HepG2 (cell line): Measurements from ENCODE around the gene B3GNT7. TPM values are rescaled to one million over a fixed set of nuclear protein-coding genes. Genes with fewer than 3 reads are reported as not detected.

Experiments
- ATAC-seq: fragments of 200-7000 bp; cut with Tn5 transposase; 3 replicates; pipeline ENCODE4 v1.9.1; 2020; ENCODE audit warnings: mild to moderate bottlenecking, moderate library complexity
- BruUV-seq: library from RNA; stranded (reverse); fragments of 400-500 nt; replicated peaks from 2 replicates; lab custom pipeline; 2021; lab: Mats Ljungman, UMichigan
- CTCF ChIA-PET: fragments of 300-600 bp; formaldehyde crosslinking; extraction: SDS; loops from one replicate; lab custom pipeline; 2021; ENCODE audit warnings: low total read pairs, inconsistent platforms, low intra/inter-chr PET ratio; lab: Yijun Ruan, JAX
- POLR2A ChIA-PET: fragments of 350-600 bp; sonication (Branson Sonifier 250); formaldehyde crosslinking; loops from one replicate; lab custom pipeline; 2020; ENCODE audit warnings: antibody characterized with exemption, inconsistent platforms; lab: Yijun Ruan, JAX
- DNase-seq: peaks from one replicate; pipeline ENCODE4 v3.0.0-alpha.2; 2015; ENCODE audit warnings: low spot score
- FAIRE-seq: peaks from 3 replicates; lab custom pipeline; 2011; peaks lifted over from hg19 to GRCh38; lab: Jason Lieb, UNC
- H2AFZ ChIP-seq: one replicate; pipeline ENCODE4 v1.6.1; 2011; ENCODE audit warnings: low read length, inconsistent platforms
- H3K27ac ChIP-seq: fragments of 300-600 bp; 3 replicates; pipeline ENCODE4 v1.8.0; 2011; ENCODE audit warnings: mixed run types, mild to moderate bottlenecking, mixed read lengths, low read length, inconsistent platforms; ENCODE audit not compliant: insufficient read depth; ENCODE audit errors: extremely low read length
- H3K27me3 ChIP-seq, 2 experiments: fragments of 200-600 bp in 1 of 2; 2 replicates in 1 of 2; 3 replicates in 1 of 2; pipeline versions ENCODE4 v1.6.0 to v1.8.0; 2011; ENCODE audit warnings: low read length in 2 of 2, mild to moderate bottlenecking in 2 of 2, moderate library complexity in 2 of 2, inconsistent platforms in 1 of 2; ENCODE audit not compliant: insufficient read depth in 2 of 2, control insufficient read depth in 1 of 2
- H3K36me3 ChIP-seq, 2 experiments: fragments of 200-600 bp in 1 of 2; replicated peaks in 1 of 2; 2 replicates in 1 of 2; 3 replicates in 1 of 2; pipeline versions ENCODE4 v1.5.1 to v1.8.0; 2011; ENCODE audit warnings: low read length in 2 of 2, inconsistent platforms in 1 of 2; ENCODE audit not compliant: insufficient read depth in 2 of 2, control insufficient read depth in 1 of 2
- H3K4me1 ChIP-seq: 2 replicates; pipeline ENCODE4 v1.5.1; 2012; ENCODE audit warnings: low read length, inconsistent platforms; ENCODE audit not compliant: insufficient read depth
- H3K4me2 ChIP-seq: 2 replicates; pipeline ENCODE4 v1.6.0; 2011; ENCODE audit warnings: low read depth, low read length, inconsistent platforms
- H3K4me3 ChIP-seq, 3 experiments: fragments of 200-600 bp in 1 of 3; sonication (generic), shearing (Covaris generic) in 1 of 3; replicated peaks in 1 of 3; 2 replicates each; pipeline ENCODE4 v1.5.1; 2011 to 2016; ENCODE audit warnings: low read length in 3 of 3, inconsistent platforms in 2 of 3, low read depth in 2 of 3, mild to moderate bottlenecking in 2 of 3, control low read depth in 1 of 3, mixed read lengths in 1 of 3; ENCODE audit not compliant: insufficient read depth in 1 of 3
- H3K79me2 ChIP-seq: one replicate; pipeline ENCODE4 v1.6.1; 2011; ENCODE audit warnings: low read length, inconsistent platforms; ENCODE audit not compliant: insufficient read depth
- H3K9ac ChIP-seq: 2 replicates; pipeline ENCODE4 v1.6.0; 2011; ENCODE audit warnings: mild to moderate bottlenecking, low read depth, low read length, inconsistent platforms; ENCODE audit not compliant: insufficient read depth
- H3K9me3 ChIP-seq: 2 replicates; pipeline ENCODE4 v1.5.1; 2012; ENCODE audit warnings: mild to moderate bottlenecking, low read length
- H4K20me1 ChIP-seq: 2 replicates; pipeline ENCODE4 v1.6.0; 2011; ENCODE audit warnings: inconsistent platforms, mild to moderate bottlenecking, low read length, moderate library complexity; ENCODE audit not compliant: insufficient read depth
- ARID4A ChIP-seq: sonication (generic); formaldehyde crosslinking; IDR thresholded peaks from 2 replicates; pipeline ENCODE4 v1.5.0; 2020; ENCODE audit warnings: mild to moderate bottlenecking, missing genetic modification reagents, borderline replicate concordance
- HOXA3 ChIP-seq: sonication (generic); formaldehyde crosslinking; IDR thresholded peaks from 2 replicates; pipeline ENCODE4 v1.5.0; 2020; ENCODE audit warnings: missing genetic modification reagents
- TAF1 ChIP-seq: sonication (generic); formaldehyde crosslinking; IDR thresholded peaks from 2 replicates; pipeline ENCODE4 v1.4.0; 2020; ENCODE audit warnings: missing genetic modification reagents
- ZBTB43 ChIP-seq: sonication (generic); formaldehyde crosslinking; conservative IDR thresholded peaks from 2 replicates; pipeline ENCODE4 v1.4.0; 2020; ENCODE audit warnings: missing genetic modification reagents
- ZFYVE20 ChIP-seq: sonication (generic); formaldehyde crosslinking; IDR thresholded peaks from 2 replicates; pipeline ENCODE4 v1.8.0; 2023; ENCODE audit warnings: low read depth, mild to moderate bottlenecking, moderate library complexity, missing genetic modification reagents, borderline replicate concordance
- ZNF747 ChIP-seq: sonication (generic); formaldehyde crosslinking; IDR thresholded peaks from 2 replicates; pipeline ENCODE4 v1.8.1; 2023; ENCODE audit warnings: missing genetic modification reagents, mild to moderate bottlenecking, borderline replicate concordance
- ZNF780A ChIP-seq: sonication (generic); formaldehyde crosslinking; IDR thresholded peaks from 2 replicates; pipeline ENCODE4 v1.8.0; 2022; ENCODE audit warnings: mild to moderate bottlenecking, missing genetic modification reagents, moderate library complexity
- WGBS: methylation state at CpG from one replicate; pipeline ENCODE4 v1.1.6; 2017; ENCODE audit warnings: low lambda C conversion rate; 5-methylcytosine and 5-hydroxymethylcytosine counted together
- in situ Hi-C: cut with HindIII; loops from 2 replicates; pipeline ENCODE4 v1.10.0; 2017; ENCODE audit warnings: low pct_unique_long_range_greater_than_20kb; ENCODE audit not compliant: extremely low pct_ligation_motif_present
- intact Hi-C: fragments of 100-400 bp; cut with micrococcal nuclease; formaldehyde crosslinking; loops from one replicate; pipeline ENCODE4 v1.10.0; 2022; ENCODE audit not compliant: unreplicated experiment
- polyA plus RNA-seq, 8 experiments: library from polyadenylated mRNA; depleted of rRNA in 3 of 8; stranded (reverse) in 7 of 8; unstranded in 1 of 8; fragments of >200 nt; fragmentation: Illumina TruSeq in 4 of 8; extraction: Trizol in 4 of 8; gene quantifications; 2 replicates each; pipeline versions ENCODE4 v1.2.1 to v1.2.3, GENCODE V29; 2011 to 2016; ENCODE audit warnings: low read depth in 4 of 8, missing spikeins in 1 of 8, mixed read lengths in 1 of 8; ENCODE audit not compliant: insufficient read depth in 1 of 8
- total RNA-seq, 5 experiments: library from RNA; depleted of rRNA; stranded (reverse); fragments of >200 nt; fragmentation: Illumina TruSeq; extraction: Trizol; gene quantifications; 2 replicates each; pipeline ENCODE4 v1.2.3, GENCODE V29; 2016; ENCODE audit warnings: low read depth in 1 of 5
- TF ChIP-seq, protein P1 (sequence below): sonication (generic); formaldehyde crosslinking; IDR thresholded peaks from 2 replicates; pipeline ENCODE4 v1.4.0; 2020; ENCODE audit warnings: mild to moderate bottlenecking, missing genetic modification reagents

The B3GNT7 gene
- total and polyA plus RNA-seq, 2 of the 13 experiments (the other 11 are each of a cell fraction or from before 2014, with no cell fraction given) = 0.04 to 0.24 TPM

DNA sequence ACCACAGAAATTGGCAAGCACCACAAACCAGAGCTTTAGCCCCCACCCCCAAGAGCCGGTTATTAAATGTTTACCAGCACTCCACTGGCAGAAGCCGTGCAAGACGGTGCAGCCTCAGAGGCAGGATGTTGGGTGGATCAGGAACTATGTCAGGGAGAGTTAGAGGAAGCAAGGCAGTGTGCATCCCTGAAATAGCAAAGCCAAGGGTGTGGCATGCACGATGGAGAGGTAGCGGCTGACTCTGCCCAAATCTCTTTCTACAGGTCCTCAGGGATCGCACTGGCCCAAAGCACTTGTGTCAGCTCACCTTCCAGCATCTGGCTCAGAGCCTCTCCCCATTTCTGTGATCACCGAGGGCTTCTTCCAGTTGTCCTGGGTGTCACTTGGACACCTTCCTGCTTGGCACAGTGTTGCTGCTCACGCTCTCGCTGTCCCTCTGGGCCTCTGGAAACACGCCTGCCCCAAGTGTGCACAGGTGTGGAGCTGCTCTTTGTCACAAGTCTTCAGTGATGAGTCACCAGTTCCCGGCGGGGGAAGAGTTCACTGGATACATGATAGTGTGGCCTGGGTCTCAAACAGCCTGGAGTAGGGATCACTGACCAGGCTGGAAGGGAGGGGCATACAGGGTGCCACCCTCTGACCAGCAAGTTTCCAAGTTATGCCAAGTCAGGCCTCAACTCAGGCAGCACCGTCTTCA, 17.3 kb upstream of the B3GNT7 start:
- intact Hi-C loops = no loop called here
- BruUV-seq = no TSS peak
- TF ChIP-seq ZNF780A = no peak
- TF ChIP-seq ARID4A (CRISPR knock-in tag) = no peak
- TF ChIP-seq, protein P1, sequence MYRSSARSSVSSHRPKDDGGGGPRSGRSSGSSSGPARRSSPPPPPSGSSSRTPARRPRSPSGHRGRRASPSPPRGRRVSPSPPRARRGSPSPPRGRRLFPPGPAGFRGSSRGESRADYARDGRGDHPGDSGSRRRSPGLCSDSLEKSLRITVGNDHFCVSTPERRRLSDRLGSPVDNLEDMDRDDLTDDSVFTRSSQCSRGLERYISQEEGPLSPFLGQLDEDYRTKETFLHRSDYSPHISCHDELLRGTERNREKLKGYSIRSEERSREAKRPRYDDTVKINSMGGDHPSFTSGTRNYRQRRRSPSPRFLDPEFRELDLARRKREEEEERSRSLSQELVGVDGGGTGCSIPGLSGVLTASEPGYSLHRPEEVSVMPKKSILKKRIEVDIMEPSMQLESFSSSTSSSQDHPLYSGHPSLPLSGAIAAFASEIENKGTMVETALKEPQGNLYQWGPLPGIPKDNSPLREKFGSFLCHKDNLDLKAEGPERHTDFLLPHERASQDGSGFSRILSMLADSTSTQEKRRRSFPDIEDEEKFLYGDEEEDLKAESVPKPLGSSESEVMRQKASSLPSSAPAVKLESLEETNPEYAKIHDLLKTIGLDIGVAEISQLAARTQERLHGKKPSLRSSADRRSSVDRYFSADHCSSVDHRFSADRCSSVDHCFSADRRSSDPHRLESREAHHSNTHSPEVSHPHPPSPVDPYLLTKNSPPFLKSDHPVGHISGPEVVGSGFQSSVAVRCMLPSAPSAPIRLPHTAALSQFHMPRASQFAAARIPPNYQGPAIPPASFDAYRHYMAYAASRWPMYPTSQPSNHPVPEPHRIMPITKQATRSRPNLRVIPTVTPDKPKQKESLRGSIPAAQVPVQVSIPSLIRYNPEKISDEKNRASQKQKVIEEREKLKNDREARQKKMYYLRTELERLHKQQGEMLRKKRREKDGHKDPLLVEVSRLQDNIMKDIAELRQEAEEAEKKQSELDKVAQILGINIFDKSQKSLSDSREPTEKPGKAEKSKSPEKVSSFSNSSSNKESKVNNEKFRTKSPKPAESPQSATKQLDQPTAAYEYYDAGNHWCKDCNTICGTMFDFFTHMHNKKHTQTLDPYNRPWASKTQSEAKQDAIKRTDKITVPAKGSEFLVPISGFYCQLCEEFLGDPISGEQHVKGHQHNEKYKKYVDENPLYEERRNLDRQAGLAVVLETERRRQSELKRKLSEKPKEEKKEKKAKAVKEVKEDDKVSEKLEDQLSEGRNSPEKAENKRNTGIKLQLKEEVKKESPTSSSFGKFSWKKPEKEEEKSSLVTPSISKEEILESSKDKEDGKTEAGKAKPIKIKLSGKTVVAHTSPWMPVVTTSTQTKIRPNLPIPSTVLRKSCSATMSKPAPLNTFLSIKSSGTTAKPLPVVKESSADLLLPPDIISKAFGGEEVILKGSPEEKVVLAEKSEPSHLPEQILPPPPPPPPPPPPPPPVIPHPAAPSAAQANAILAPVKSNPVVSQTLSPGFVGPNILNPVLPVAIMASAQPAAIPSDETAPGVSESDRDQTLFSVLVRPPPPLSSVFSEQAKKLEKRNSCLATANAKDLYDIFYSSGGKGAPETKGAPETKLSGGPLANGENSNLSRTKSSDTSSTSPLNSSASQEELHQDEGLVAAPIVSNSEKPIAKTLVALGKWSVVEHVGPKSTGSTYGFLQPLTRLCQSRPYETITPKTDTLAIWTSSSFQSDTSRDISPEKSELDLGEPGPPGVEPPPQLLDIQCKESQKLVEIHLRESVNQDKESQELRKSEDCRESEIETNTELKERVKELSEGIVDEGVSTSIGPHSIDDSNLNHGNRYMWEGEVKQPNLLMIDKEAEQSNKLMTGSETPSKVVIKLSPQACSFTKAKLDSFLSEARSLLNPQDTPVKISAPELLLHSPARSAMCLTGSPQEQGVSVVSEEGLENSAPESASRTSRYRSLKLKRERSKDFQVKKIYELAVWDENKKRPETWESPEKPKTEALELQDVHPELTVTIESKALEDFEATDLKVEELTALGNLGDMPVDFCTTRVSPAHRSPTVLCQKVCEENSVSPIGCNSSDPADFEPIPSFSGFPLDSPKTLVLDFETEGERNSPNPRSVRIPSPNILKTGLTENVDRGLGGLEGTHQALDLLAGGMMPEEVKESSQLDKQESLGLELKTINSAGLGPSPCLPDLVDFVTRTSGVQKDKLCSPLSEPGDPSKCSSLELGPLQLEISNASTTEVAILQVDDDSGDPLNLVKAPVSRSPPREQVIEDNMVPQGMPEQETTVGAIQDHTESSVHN (CRISPR knock-in tag) = no peak
- no peak for TF ChIP-seq TAF1 (CRISPR knock-in tag)
- TF ChIP-seq ZFYVE20 (CRISPR knock-in tag) = no peak
- TF ChIP-seq ZBTB43 (CRISPR knock-in tag) = peak; percentile 100
- no peak for TF ChIP-seq HOXA3
- TF ChIP-seq ZNF747 (CRISPR knock-in tag) = no peak

More for the DNA sequence above, 17.3 kb upstream of the B3GNT7 start:
- Histone ChIP-seq H3K9ac (no peak overlapping the region), H3K27ac (no peak overlapping the region), H3K4me2 (peak overlapping the region; percentile 41), H3K79me2 (no peaks in the 10 kb centered on the region), H3K4me1 (peaks cover 24% of the 10 kb centered on the region), H3K36me3 (no peaks in the 10 kb centered on the region), H4K20me1 (no peaks in the 10 kb centered on the region), H3K27me3 (peaks cover 0 to 6% of the 10 kb centered on the region in 2 experiments; a peak in 3 of 5 replicates), H2AFZ (no peak overlapping the region), H3K4me3 (no peak overlapping the region), H3K9me3 (no peaks in the 10 kb centered on the region)
- in situ Hi-C loops = no loop called here
- ChIA-PET CTCF (no interaction called here), POLR2A (no interaction called here)
- 22% methylated on average over 13 of the region's 13 CpGs for WGBS
- DNase-seq (peak; percentile 67), ATAC-seq (peak; percentile 76), FAIRE-seq (peak; percentile 56)
